Neural progenitor cell (in vitro differentiated cells): ENCODE data around the gene UMAD1.

Experiments
- CTCF ChIP-seq: fragments of 200-600 bp; sonication (generic); IDR thresholded peaks from 2 replicates; pipeline ENCODE4 v1.5.1; 2017; ENCODE audit warnings: antibody characterized with exemption, mild to moderate bottlenecking
- EZH2 ChIP-seq: fragments of 200-600 bp; sonication (generic); IDR thresholded peaks from 2 replicates; pipeline ENCODE4 v1.6.1; 2017; ENCODE audit warnings: antibody characterized with exemption, mild to moderate bottlenecking, moderate library complexity
- EZH2phosphoT487 ChIP-seq: fragments of 200-600 bp; sonication (generic); IDR thresholded peaks from 2 replicates; pipeline ENCODE4 v1.6.1; 2017; ENCODE audit warnings: antibody characterized with exemption

- no peak for TF ChIP-seq EZH2
- no peak for TF ChIP-seq CTCF
- TF ChIP-seq EZH2phosphoT487, result no peak
These were observed 192.0 kb downstream of the UMAD1 start for GRCh38 chr7:7832518-7832917.
